ENCODE results near the gene FNIP1.

- TF ChIP-seq CTCF (IDR thresholded peaks at IDR 0.05) (no peak), EZH2 (IDR thresholded peaks at IDR 0.05; ENCODE audit: borderline replicate concordance, insufficient read depth, low read depth, low read length, poor library complexity, severe bottlenecking) (no peak)
Measured at GRCh38 chr5:131672776-131673175, 124.0 kb downstream of the FNIP1 start.
